GM20431 (cell line): ENCODE measurements around the gene ZNF552.
"Not testable (repeated sequence)": the region's sequence is repeated elsewhere in the genome, so short reads cannot be mapped to it uniquely, and the experiment has no call there.

Experiments used
- in situ Hi-C: fragments of 300-500 bp; cut with MseI, MboI; formaldehyde crosslinking; loops from one replicate; pipeline ENCODE4 v1.15.0; 2020; ENCODE audit warnings: low sequenced_read_pairs; ENCODE audit not compliant: unreplicated experiment

ZNF552 gene

DNA sequence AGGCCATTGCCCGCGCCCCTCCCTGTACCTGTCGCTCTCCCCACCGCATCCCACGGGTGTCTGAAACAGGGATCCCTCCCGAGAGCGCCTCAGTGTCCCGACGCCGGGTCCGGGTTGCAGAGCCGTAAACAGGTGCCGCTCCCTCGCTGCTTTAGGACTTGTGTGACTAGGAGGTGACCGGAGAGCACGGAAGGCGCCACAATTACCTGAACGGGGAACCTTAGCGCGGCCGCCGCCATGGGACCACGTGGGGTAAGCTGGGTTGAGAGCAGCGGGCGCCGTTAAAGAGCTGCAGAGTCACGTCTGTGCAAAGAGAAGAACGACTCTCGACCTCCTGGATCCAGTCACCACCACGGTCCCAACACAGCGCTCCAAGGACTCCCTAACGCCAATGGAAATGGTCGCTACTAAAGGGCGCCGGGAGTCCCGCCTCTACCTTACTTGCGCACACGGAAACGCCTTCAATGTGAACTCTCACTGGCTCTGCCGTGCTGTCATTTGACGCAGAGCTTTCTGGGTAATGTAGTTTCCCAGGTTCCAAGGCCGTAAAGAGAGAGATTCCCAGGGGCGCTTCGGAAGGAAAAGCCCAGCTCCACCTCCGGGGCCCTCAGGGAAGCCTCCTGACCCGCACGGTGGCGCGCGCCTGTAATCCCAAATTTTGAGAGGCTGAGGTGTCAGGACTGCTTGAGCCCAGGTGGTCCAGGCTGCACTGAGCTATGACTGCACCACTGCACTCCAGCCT lies at the start of gene ZNF552:
Gene ZNF552 (minus strand): TSS at position 409 of the 742 bp plus-strand sequence. CDS start 170 bp downstream, at position 239.
- in situ Hi-C loops: no loop called here

DNA sequence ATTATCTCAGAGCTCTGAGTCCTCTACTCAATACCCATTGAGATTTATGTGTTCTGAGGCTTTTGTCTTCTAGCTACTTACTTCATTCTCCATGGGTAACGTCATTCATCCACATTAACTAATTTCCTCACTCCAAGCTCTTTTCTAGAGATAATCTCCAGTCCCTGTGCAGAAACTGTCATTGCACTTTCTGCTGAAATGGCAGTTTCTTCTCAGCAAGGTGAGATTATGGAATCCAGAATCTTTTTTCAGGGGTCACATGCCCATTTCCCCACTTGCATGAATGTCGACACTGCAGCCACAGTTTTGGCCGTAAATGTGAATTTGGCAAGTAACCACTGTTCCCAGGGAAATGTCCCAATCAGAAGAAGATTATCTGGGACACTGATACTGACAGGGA lies 47.6 kb upstream of the ZNF552 start:
- in situ Hi-C loops: not testable (repeated sequence)

DNA sequence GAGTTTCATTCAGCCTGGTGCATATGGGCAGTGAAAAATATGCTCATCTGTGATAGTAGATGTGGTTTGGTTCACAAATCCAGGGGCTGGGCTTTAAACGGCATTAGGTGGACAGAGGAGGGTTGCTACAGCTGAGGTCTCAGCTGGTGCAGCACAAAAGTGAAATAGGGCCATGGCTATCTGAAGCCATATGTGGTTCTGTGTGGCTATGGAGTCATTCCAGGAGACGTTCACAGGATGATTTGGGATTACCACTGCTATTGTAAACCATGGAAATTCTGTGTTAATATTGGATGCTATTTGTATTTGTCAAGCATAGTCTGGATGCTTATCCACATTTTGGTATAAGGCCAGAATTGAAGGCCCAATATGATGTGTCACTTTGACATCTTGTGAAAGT lies 39.4 kb upstream of the ZNF552 start:
- in situ Hi-C loops: not testable (repeated sequence)

DNA sequence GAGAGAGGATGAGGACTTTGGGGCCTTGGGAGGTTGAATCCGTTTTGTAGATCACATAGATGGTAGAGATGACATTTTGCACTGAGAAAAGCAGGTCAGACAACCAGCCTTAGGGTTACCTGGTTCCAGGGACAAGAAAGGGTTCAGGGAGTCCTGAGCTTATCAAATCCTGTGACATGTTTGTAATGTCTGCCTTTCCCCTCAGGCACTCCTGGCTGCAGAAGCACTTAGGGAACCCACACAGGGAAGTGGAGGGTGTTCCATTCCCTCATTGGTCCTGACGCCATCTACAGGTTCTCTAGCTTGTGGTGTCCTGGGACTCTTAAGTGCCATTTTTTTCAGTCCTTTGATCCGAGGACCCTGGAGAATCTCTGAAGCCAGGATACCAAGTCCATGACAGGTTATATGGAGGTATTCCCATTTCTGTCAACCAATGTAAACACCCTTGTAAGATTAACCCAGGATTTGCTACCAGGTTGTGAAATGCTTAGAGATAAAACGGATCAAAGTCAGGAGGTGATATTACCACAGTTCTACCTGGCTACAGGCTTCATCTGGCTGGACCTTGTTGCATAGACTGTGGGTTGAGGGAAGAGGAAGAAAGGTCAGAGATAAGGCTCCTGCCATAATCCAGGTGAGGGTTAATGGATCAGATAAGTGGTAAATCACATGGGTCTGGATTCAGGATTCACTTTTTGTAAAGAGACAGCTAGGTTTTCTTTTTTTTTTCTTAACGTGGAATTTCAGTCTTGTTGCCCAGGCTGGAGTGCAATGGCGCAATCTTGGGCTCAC lies 37.3 kb upstream of the ZNF552 start:
- in situ Hi-C loops: not testable (repeated sequence)

DNA sequence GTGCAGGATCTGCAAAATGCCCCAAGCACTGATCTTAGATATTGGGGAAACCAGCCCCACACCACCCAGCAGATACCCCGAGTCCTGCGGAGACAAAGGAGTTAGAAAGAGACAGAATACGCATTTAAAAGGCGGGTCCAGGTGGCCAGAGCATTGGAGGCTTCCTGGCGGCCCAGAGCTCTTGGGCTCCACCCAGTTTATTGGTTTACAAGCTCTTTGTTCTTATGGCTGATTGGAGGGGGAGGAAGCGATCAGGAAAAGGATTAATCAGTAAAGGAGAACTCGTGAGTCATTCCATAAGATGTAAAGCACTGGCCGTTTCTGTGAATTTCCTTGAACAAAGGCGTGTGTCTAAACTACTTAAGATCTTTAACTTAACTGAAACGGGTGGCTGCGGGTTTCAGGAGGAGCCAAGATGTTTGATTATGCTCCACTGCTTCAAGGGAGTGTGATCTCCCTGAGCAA lies 35.9 kb upstream of the ZNF552 start:
- in situ Hi-C loops: no loop called here

DNA sequence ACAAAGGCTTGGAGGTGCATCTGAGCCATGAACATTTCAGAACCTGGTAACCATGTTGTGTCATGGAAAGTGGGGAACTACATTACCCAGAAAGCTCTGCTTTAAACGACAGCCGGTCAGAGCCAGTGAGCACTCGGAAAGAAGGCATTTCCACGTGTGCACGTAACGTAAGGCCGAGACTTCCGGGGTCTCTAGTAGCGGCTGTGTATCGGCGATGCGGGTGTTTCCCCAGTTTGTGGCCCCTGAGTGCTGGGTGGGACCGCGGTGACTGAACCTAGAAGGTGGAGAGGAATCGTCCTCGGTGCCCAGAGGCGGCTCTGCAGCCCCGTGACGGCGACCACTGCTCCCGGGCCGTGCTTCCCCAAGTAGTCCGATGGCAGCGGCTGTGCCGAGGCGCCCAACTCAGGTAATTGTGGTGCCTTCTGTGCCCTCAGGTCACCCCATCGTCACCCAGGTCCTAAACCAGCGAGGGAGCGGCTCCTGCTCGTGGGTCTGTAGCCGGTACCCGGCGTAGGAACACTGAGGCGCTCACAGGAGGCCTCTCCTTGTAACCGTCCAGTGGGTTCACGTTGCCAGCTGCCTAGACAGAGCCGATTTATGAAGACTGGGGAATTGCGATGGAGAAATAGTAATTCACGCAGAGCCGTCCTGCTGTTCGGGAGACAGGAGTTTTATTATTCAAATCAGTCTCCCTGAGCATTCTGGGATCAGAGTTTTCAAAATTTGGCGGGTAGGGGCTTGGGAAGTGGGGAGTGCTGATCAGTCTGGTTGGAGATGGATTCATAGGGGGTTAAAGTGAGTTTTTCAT lies 35.2 kb upstream of the ZNF552 start, which contains the start of gene ZNF587:
Gene ZNF587 (plus strand): TSS at position 194 of the 808 bp plus-strand sequence. CDS start 180 bp downstream, at position 374.
- in situ Hi-C loops: not testable (repeated sequence)

DNA sequence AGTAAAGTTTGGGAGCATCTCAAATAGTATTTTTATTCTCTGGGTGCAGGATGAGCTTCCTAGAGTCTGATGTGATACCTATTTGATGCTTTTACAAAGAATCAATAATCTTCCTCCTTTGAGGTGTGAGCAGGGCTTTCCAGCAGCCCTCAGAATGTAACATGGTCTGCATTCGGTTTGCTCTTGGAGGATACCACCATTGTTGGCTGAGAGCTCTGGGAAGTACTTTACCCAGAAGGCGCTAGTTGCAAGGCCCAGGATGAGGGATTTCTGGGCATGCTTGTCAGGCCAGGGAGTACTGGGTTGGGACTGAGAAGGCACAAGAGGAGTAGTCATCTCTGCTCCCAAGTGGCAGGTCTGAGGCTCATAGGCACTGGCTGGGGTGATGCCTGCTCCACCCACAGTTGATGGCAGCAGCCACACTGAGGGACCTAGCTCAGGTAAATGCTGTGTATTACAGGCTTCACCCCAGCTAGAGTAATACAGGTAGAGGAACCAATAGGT lies 34.5 kb upstream of the ZNF552 start:
- in situ Hi-C loops: not testable (repeated sequence)

DNA sequence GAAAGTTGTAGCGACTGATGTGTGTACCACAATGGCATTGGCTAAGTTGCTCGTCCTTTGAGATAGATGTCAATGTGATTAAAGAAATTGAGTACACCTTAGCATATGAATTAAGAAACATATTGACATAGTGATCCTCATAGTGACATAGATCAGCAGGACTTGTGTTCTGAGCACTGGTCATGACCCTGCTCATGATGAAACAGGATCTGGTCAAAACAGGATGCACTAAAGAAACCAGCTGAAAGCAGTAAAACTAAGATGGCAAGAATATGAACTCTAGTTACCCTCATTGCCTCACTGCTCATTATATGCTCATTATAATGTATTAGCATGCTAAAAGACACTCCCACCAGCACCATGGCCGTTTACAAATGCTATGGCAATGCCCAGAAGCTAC lies 32.5 kb upstream of the ZNF552 start:
- in situ Hi-C loops: not testable (repeated sequence)

DNA sequence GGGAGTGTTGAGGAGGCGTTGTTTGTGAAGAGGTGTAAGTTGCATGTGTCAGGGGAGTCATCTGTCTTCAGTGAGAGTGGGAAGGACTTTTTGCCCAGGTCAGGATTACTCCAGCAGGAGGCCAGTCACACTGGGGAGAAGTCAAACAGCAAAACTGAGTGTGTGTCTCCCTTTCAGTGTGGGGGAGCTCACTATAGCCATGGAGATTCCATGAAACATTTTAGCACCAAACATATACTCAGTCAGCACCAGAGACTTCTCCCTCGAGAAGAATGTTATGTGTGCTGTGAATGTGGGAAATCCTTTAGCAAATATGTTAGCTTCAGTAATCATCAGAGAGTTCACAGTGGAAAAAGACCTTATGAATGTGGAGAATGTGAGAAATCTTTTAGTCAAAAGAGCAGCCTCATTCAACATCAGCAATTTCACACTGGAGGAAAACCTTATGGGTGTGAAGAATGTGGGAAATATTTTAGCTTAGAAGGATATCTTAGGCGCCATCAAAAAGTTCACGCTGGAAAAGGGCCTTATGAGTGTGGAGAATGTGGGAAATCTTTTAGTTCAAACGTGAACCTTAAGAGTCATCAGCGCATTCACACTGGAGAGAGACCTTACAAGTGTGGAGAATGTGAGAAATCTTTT lies 26.5 kb upstream of the ZNF552 start:
- in situ Hi-C loops: no loop called here

DNA sequence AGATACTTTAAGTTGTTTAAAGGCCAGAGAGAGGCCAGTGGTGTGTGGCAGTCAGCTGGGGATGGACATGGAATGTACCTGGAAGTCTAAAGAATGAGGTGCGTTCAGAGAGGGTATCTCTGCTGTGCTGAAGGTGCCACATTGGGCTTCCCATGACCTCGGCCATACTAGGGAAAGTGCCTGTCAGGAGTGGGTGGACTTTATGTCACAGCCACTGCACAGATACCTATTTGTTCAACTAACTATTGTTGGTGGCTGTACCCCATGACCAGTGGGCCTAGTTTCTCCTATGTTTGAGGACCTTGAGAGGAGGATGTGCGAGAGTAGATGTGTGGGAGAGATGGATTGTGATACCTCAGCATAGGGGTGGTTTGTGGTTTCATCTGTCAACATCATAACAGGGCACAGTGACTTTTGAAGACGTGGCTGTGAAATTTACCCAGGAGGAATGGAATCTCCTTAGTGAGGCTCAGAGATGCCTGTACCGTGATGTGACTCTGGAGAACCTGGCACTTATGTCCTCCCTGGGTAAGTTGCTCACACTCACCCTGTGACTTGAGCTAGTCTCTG lies 24.0 kb upstream of the ZNF552 start:
- in situ Hi-C loops: not testable (repeated sequence)

DNA sequence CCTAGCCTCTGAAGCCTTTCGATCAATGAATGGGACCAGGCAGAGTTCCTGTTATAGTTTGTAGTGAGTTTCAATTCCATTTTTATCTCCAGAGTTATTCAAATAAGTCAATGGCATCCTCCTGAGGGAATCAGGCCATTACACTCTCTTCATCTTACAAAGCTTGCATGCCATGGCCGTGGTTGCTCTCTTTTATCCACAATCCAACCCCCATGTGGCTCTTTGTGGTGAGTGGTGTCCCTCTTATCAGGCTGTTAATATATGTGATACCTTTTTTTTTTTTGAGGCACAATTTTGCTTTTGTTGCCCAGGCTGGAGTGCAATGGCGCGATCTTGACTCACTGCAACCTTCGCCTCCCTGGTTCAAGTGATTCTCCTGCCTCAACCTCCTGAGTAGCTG lies 22.3 kb upstream of the ZNF552 start:
- in situ Hi-C loops: not testable (repeated sequence)

DNA sequence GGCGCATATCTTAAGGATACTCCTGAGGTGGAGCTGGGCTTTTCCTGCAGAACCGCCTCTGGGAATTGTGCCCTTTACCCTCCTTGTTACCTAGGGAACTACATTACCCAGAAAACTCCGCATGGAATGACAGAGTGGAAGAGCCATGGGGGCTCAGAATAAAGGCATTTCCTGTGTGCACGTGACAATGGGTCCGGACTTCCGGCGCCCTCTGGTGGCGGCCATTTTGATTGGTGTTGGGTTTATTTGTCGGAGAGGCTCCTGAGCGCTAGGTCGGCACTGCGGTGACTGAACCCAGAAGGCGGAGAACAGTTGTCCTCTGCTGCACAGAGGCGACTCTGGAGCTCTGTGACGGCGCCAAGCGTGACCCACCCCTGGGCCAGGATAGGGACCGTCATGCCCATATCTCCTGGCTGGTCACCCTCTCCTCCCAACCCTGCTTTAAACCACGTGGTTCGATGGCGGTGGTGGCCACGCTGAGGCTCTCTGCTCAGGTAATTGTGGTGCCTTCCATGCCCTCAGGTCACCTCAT lies 15.4 kb upstream of the ZNF552 start, which contains the start of gene ZNF587B:
Gene ZNF587B (plus strand): TSS at position 229 of the 532 bp plus-strand sequence. CDS start 230 bp downstream, at position 459.
- in situ Hi-C loops: no loop called here

DNA sequence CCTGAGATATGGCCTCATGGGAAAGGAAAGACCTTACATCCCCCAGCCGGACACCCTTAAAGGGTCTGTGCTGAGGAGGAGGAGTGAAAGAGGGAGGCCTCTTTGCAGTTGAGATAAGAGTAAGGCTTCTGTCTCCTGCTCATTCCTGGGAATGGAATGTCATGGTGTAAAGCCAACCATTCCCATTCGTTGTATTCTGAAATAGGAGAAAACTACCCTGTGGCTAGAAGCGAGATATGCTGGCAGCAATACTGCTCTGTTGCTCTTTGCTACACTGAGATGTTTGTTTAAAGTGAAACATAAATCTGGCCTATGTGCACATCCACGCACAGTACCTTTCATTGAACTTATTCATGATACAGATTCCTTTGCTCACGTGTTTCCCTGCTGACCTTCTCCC lies 14.6 kb upstream of the ZNF552 start:
- in situ Hi-C loops: no loop called here

DNA sequence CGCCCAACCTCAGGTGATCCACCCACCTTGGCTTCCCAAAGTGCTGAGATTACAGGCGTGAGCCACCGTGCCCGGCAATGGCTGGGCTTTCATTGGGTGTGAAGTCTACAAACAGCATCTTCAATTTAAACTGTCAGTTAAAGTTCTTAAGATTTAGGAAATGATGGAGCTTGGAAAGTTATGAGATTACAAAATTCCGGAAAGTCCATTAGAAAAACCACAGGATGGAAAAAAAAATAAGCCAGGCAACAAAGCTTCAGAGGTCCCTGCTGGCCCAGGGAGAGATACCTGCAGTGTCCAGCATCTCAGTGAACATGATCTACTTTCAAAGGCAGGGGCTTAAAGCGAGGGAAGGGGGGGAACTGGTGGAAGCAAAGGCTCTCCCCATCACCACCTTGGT lies 10.8 kb upstream of the ZNF552 start:
- in situ Hi-C loops: no loop called here

DNA sequence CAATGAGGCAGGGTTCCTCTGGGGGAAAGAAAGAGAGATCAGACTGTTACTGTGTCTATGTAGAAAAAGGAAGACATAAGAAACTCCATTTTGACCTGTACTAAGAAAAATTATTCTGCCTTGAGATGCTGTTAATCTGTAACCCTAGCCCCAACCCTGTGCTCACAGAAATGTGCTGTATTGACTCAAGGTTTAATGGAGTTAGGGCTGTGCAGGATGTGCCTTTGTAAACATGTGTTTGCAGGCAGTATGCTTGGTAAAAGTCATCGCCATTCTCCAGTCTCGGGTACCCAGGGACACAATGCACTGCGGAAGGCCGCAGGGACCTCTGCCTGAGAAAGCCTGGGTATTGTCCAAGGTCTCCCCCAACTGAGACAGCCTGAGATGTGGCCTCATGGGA lies 8.9 kb upstream of the ZNF552 start:
- in situ Hi-C loops: not testable (repeated sequence)

DNA sequence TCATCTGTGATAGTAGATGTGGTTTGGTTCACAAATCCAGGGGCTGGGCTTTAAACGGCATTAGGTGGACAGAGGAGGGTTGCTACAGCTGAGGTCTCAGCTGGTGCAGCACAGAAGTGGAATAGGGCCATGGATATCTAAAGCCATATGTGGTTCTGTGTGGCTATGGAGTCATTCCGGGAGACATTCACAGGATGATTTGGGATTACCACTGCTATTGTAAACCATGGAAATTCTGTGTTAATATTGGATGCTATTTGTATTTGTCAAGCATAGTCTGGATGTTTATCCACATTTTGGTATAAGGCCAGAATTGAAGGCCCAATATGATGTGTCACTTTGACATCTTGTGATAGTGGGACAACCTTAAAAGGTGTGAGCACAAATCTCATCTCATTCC lies 8.4 kb upstream of the ZNF552 start:
- in situ Hi-C loops: not testable (repeated sequence)

DNA sequence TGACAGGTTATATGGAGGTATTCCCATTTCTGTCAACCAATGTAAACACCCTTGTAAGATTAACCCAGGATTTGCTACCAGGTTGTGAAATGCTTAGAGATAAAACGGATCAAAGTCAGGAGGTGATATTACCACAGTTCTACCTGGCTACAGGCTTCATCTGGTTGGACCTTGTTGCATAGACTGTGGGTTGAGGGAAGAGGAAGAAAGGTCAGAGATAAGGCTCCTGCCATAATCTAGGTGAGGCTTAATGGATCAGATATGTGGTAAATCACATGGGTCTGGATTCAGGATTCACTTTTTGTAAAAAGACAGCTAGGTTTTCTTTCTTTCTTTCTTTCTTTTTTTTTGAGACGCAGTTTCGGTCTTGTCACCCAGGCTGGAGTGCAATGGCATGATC lies 6.8 kb upstream of the ZNF552 start:
- in situ Hi-C loops: not testable (repeated sequence)

DNA sequence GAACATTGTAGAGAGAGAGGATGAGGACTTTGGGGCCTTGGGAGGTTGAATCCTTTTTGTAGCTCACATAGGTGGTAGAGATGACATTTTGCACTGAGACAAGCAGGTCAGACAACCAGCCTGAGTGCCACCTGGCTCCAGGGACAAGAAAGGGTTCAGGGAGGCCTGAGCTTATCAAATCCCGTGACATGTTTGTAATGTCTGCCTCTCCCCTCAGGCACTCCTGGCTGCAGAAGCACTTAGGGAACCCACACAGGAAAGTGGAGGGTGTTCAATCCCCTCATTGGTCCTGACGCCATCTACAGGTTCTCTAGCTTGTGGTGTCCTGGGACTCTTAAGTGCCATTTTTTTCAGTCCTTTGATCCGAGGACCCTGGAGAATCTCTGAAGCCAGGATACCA lies 6.4 kb upstream of the ZNF552 start:
- in situ Hi-C loops: not testable (repeated sequence)

DNA sequence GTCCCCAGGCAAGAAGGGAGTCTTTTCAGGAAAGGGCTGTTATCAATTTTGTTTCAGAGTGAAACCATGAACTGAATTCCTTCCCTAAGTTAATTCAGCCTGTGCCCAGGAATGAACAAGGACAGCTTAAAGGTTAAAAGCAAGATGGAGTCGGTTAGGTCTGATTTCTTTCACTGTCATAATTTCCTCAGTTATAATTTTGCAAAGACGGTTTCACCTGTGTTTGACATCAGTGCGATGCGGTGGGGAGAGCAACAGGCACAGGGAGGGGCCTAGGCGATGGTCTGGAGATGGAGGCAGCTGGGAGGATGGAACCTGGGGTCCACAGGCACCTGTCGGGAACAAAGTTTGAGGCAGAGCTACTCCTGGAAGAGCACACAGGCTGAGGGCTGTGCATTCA lies 5.9 kb upstream of the ZNF552 start:
- in situ Hi-C loops: no loop called here
